Natural killer cell treated with Interleukin-12 subunit alpha and Interleukin-12 subunit beta and Interleukin-15 and Interleukin-18, amount 100 ng/mL, for 72 hours (primary cell): Measurements from ENCODE around the gene NHSL2. TPM values are rescaled to one million over a fixed set of nuclear protein-coding genes. Genes with fewer than 3 reads are reported as not detected.
"Not testable (repeated sequence)": the region's sequence is repeated elsewhere in the genome, so short reads cannot be mapped to it uniquely, and the experiment has no call there.

Source experiments
- ATAC-seq, 2 donors: fragments of 150-1000 bp; cut with Tn5 transposase in 1 of 2; sonication (Bioruptor Pico), chemical (Tn5 transposase) in 1 of 2; 2 replicates each; pipeline ENCODE4 v1.10.0; 2021
- DNase-seq: peaks from one replicate; pipeline ENCODE4 v3.0.0; 2022; ENCODE audit warnings: low spot score
- H3K27ac Mint-ChIP-seq, 2 donors: 1 replicate in 1 of 2; 2 replicates in 1 of 2; pipeline ENCODE4 v1.8.0; 2022; ENCODE audit warnings: mixed read lengths in 2 of 2, mild to moderate bottlenecking in 1 of 2, moderate library complexity in 1 of 2
- H3K27me3 Mint-ChIP-seq, 2 donors: 1 replicate in 1 of 2; 2 replicates in 1 of 2; pipeline ENCODE4 v1.8.0; 2022; ENCODE audit warnings: mixed read lengths in 2 of 2
- H3K36me3 Mint-ChIP-seq: one replicate; pipeline ENCODE4 v1.8.0; 2022; ENCODE audit warnings: mixed read lengths
- H3K4me1 Mint-ChIP-seq, 2 donors: 1 replicate in 1 of 2; 2 replicates in 1 of 2; pipeline ENCODE4 v1.8.0; 2022; ENCODE audit warnings: low read depth in 2 of 2, mixed read lengths in 2 of 2, mild to moderate bottlenecking in 1 of 2
- H3K4me3 Mint-ChIP-seq: one replicate; pipeline ENCODE4 v1.8.0; 2022; ENCODE audit warnings: mixed read lengths
- H3K9me3 Mint-ChIP-seq: 2 replicates; pipeline ENCODE4 v1.8.0; 2022; ENCODE audit warnings: mixed read lengths
- total RNA-seq, 2 donors: library from RNA; stranded (reverse); gene quantifications; one replicate each; pipeline ENCODE4 v1.2.3, GENCODE V29; 2022

NHSL2 gene
- total RNA-seq, 2 donors from 2014 or later: 0.07 to 0.67 TPM

GRCh38 chrX:72145181-72145580, 234.5 kb downstream of the NHSL2 start:
- Mint-ChIP-seq H3K9me3 (no peaks in the 10 kb centered on the region), H3K4me3 (no peak overlapping the region), H3K36me3 (no peaks in the 10 kb centered on the region), H3K27ac (no peak overlapping the region), H3K27me3 (peaks cover 0 to 13% of the 10 kb centered on the region in 2 donors), H3K4me1 (peaks cover 17 to 22% of the 10 kb centered on the region in 2 donors)
- DNase-seq (no peak), ATAC-seq (no peak)

GRCh38 chrX:72146527-72146926, 235.9 kb downstream of the NHSL2 start:
- Mint-ChIP-seq H3K4me1 (peaks cover 14 to 16% of the 10 kb centered on the region in 2 donors), H3K4me3 (no peak overlapping the region), H3K36me3 (no peaks in the 10 kb centered on the region), H3K9me3 (no peaks in the 10 kb centered on the region), H3K27ac (peak overlapping the region in 1 of 2 donors; percentile 6), H3K27me3 (peaks cover 0 to 12% of the 10 kb centered on the region in 2 donors)
- ATAC-seq (no peak), DNase-seq (no peak)

GRCh38 chrX:72158773-72159172, 248.1 kb downstream of the NHSL2 start:
- no peaks in the 10 kb centered on the region for H3K36me3 Mint-ChIP-seq
- DNase-seq (no peak), ATAC-seq (no peak)
- H3K27me3 Mint-ChIP-seq: peaks cover 0 to 28% of the 10 kb centered on the region in 2 donors
- no peaks in the 10 kb centered on the region for H3K4me1 Mint-ChIP-seq
- no peak overlapping the region for H3K4me3 Mint-ChIP-seq
- no peaks in the 10 kb centered on the region for H3K9me3 Mint-ChIP-seq
- H3K27ac Mint-ChIP-seq: no peak overlapping the region

GRCh38 chrX:72159769-72160168, 249.1 kb downstream of the NHSL2 start:
- H3K4me3 Mint-ChIP-seq: no peak overlapping the region
- ATAC-seq (no peak), DNase-seq (no peak)
- no peaks in the 10 kb centered on the region for H3K4me1 Mint-ChIP-seq
- H3K27me3 Mint-ChIP-seq: peaks cover 0 to 28% of the 10 kb centered on the region in 2 donors
- no peaks in the 10 kb centered on the region for H3K9me3 Mint-ChIP-seq
- no peak overlapping the region for H3K27ac Mint-ChIP-seq
- no peaks in the 10 kb centered on the region for H3K36me3 Mint-ChIP-seq

- Mint-ChIP-seq H3K27me3 (peaks cover 0 to 7% of the 10 kb centered on the region in 2 donors), H3K9me3 (no peaks in the 10 kb centered on the region), H3K4me1 (no peaks in the 10 kb centered on the region), H3K36me3 (no peaks in the 10 kb centered on the region), H3K4me3 (no peak overlapping the region), H3K27ac (no peak overlapping the region)
- no peak for DNase-seq
- no peak for ATAC-seq
Observed at GRCh38 chrX:72165551-72165950, 254.9 kb downstream of the NHSL2 start.

GRCh38 chrX:72169008-72169728, 258.5 kb downstream of the NHSL2 start:
- peak; percentile 85 to 88 for ATAC-seq
- no peaks in the 10 kb centered on the region for H3K36me3 Mint-ChIP-seq
- peak overlapping the region; percentile 80 for H3K4me3 Mint-ChIP-seq
- no peaks in the 10 kb centered on the region for H3K4me1 Mint-ChIP-seq
- H3K9me3 Mint-ChIP-seq: no peaks in the 10 kb centered on the region
- no peak for DNase-seq
- peak overlapping the region; percentile 76 to 85 for H3K27ac Mint-ChIP-seq
- peaks cover 0 to 2% of the 10 kb centered on the region in 2 donors for H3K27me3 Mint-ChIP-seq

GRCh38 chrX:72176289-72176688, 265.6 kb downstream of the NHSL2 start:
- not testable (repeated sequence) for H3K27me3 Mint-ChIP-seq, DNase-seq, H3K4me3 Mint-ChIP-seq, ATAC-seq, H3K27ac Mint-ChIP-seq, H3K4me1 Mint-ChIP-seq, H3K36me3 Mint-ChIP-seq, H3K9me3 Mint-ChIP-seq

GRCh38 chrX:72176981-72177380, 266.3 kb downstream of the NHSL2 start:
- H3K9me3 Mint-ChIP-seq: no peaks in the 10 kb centered on the region
- no peaks in the 10 kb centered on the region for H3K27me3 Mint-ChIP-seq
- DNase-seq (no peak), ATAC-seq (no peak)
- no peaks in the 10 kb centered on the region for H3K36me3 Mint-ChIP-seq
- H3K4me3 Mint-ChIP-seq: no peak overlapping the region
- H3K27ac Mint-ChIP-seq: no peak overlapping the region
- H3K4me1 Mint-ChIP-seq: no peaks in the 10 kb centered on the region

GRCh38 chrX:72180539-72180938, 269.9 kb downstream of the NHSL2 start:
- ATAC-seq: no peak
- no peak for DNase-seq
- no peaks in the 10 kb centered on the region for H3K36me3 Mint-ChIP-seq
- H3K9me3 Mint-ChIP-seq: no peaks in the 10 kb centered on the region
- no peak overlapping the region for H3K27ac Mint-ChIP-seq
- H3K4me1 Mint-ChIP-seq: peaks cover 5% of the 10 kb centered on the region in 2 donors
- H3K4me3 Mint-ChIP-seq: no peak overlapping the region
- H3K27me3 Mint-ChIP-seq: peaks cover 0 to 4% of the 10 kb centered on the region in 2 donors

- Mint-ChIP-seq H3K4me3 (no peak within 1 kb of the TSS), H3K9me3 (no peaks in the 10 kb centered on the region), H3K36me3 (no peaks in the 10 kb centered on the region), H3K4me1 (peaks cover 5 to 8% of the 10 kb centered on the region in 2 donors), H3K27ac (no peak within 1 kb of the TSS), H3K27me3 (peaks cover 0 to 4% of the 10 kb centered on the region in 2 donors)
- peak; percentile 91 for DNase-seq
- ATAC-seq: peak; percentile 97 to 98
Observed at GRCh38 chrX:72181178-72182125, 270.8 kb downstream of the NHSL2 start, which contains the start of gene PIN4. Gene PIN4 (plus strand): TSS chrX:72181757. CDS start chrX:72181786, 29 bp downstream.

- Mint-ChIP-seq H3K27ac (no peak overlapping the region), H3K27me3 (peaks cover 0 to 4% of the 10 kb centered on the region in 2 donors), H3K9me3 (no peaks in the 10 kb centered on the region), H3K36me3 (no peaks in the 10 kb centered on the region), H3K4me3 (no peak overlapping the region), H3K4me1 (peaks cover 5 to 8% of the 10 kb centered on the region in 2 donors)
- DNase-seq (no peak), ATAC-seq (no peak)
Observed at GRCh38 chrX:72182924-72183323, 272.3 kb downstream of the NHSL2 start.

GRCh38 chrX:72201836-72202536, 291.3 kb downstream of the NHSL2 start:
- no peaks in the 10 kb centered on the region for H3K36me3 Mint-ChIP-seq
- H3K27me3 Mint-ChIP-seq: no peaks in the 10 kb centered on the region
- no peak overlapping the region for H3K27ac Mint-ChIP-seq
- DNase-seq (no peak), ATAC-seq (no peak)
- H3K9me3 Mint-ChIP-seq: no peaks in the 10 kb centered on the region
- no peaks in the 10 kb centered on the region for H3K4me1 Mint-ChIP-seq
- H3K4me3 Mint-ChIP-seq: no peak overlapping the region
